SK-N-MC (cell line): ENCODE data around the gene DHX16.

Experiments
- EZH2 ChIP-seq: fragments of 200-600 bp; sonication (generic); IDR thresholded peaks from one replicate; pipeline ENCODE4 v1.6.1; 2017; ENCODE audit warnings: antibody characterized with exemption
- POLR2AphosphoS5 ChIP-seq: IDR thresholded peaks from 2 replicates; pipeline ENCODE4 v1.6.1; 2012; ENCODE audit warnings: mild to moderate bottlenecking, low read depth, low read length, borderline replicate concordance

- TF ChIP-seq POLR2AphosphoS5 (no peak), EZH2 (no peak)
Measured at GRCh38 chr6:30684386-30685156, 11.8 kb upstream of the DHX16 start.
